Right atrium auricular region (tissue), 2 donors: ENCODE data around the gene ERMARD. TPM values are rescaled to one million over a fixed set of nuclear protein-coding genes. Genes with fewer than 3 reads are reported as not detected.
A peak's percentile ranks its signal among the peaks of the same experiment; 100 is the strongest.

Experiments
- DNase-seq: peaks from one replicate; pipeline ENCODE4 v3.0.0-alpha.2; 2019; ENCODE audit warnings: low spot score
- H3K27ac ChIP-seq, 2 donors: fragments of 200-600 bp; sonication (generic); 1 replicate in 1 of 2; 2 replicates in 1 of 2; pipeline ENCODE4 v1.5.1; 2016 to 2019
- H3K27me3 ChIP-seq, 2 donors: fragments of 200-600 bp; sonication (generic); one replicate each; pipeline versions ENCODE4 v1.5.1 to v1.6.0; 2017 to 2019
- H3K36me3 ChIP-seq: fragments of 200-600 bp; sonication (generic); one replicate; pipeline ENCODE4 v1.5.1; 2016
- H3K4me1 ChIP-seq, 2 donors: fragments of 200-600 bp; sonication (generic); one replicate each; pipeline versions ENCODE4 v1.5.1 to v1.6.0; 2017 to 2019
- H3K4me3 ChIP-seq, 2 donors: fragments of 200-600 bp; sonication (generic); 1 replicate in 1 of 2; 2 replicates in 1 of 2; pipeline ENCODE4 v1.5.1; 2017 to 2019; ENCODE audit warnings: mild to moderate bottlenecking in 1 of 2, moderate library complexity in 1 of 2
- H3K9me3 ChIP-seq, 2 donors: fragments of 200-600 bp; sonication (generic); one replicate each; pipeline ENCODE4 v1.5.1; 2019
- CTCF ChIP-seq, 2 donors: fragments of 200-600 bp; sonication (generic); IDR thresholded peaks; one replicate each; pipeline ENCODE4 v1.5.1; 2019; ENCODE audit warnings: antibody characterized with exemption in 2 of 2
- total RNA-seq, 2 donors: library from RNA; depleted of rRNA; stranded (reverse); fragments of >200 nt; gene quantifications; one replicate each; pipeline ENCODE4 v1.1.0, GENCODE V29; 2016

Gene ERMARD
- total RNA-seq, 2 donors from 2014 or later: 8.6 to 11.2 TPM

GRCh38 chr6:169813969-169814368 lies 62.5 kb downstream of the ERMARD start:
- DNase-seq: no peak
- Histone ChIP-seq H3K9me3 (peaks cover 0 to 15% of the 10 kb centered on the region in 2 donors), H3K4me1 (no peaks in the 10 kb centered on the region), H3K27ac (no peak overlapping the region), H3K4me3 (no peak overlapping the region), H3K27me3 (no peaks in the 10 kb centered on the region), H3K36me3 (no peaks in the 10 kb centered on the region)
- no peak for TF ChIP-seq CTCF (IDR thresholded peaks at IDR 0.05)

GRCh38 chr6:169816054-169816453 lies 64.6 kb downstream of the ERMARD start:
- no peaks in the 10 kb centered on the region for H3K4me1 ChIP-seq
- no peak overlapping the region for H3K4me3 ChIP-seq
- no peaks in the 10 kb centered on the region for H3K27me3 ChIP-seq
- no peak for TF ChIP-seq CTCF (IDR thresholded peaks at IDR 0.05)
- H3K9me3 ChIP-seq: peaks cover 0 to 15% of the 10 kb centered on the region in 2 donors
- no peak for DNase-seq
- no peaks in the 10 kb centered on the region for H3K36me3 ChIP-seq
- no peak overlapping the region for H3K27ac ChIP-seq

- Histone ChIP-seq H3K27me3 (no peaks in the 10 kb centered on the region), H3K9me3 (peaks cover 0 to 15% of the 10 kb centered on the region in 2 donors), H3K36me3 (no peaks in the 10 kb centered on the region), H3K4me1 (no peaks in the 10 kb centered on the region), H3K27ac (no peak overlapping the region), H3K4me3 (no peak overlapping the region)
- no peak for DNase-seq
- no peak for TF ChIP-seq CTCF (IDR thresholded peaks at IDR 0.05)
Observed at GRCh38 chr6:169816975-169817374, 65.6 kb downstream of the ERMARD start.

GRCh38 chr6:169820358-169820757 lies 68.9 kb downstream of the ERMARD start:
- H3K4me3 ChIP-seq: no peak overlapping the region
- no peak for DNase-seq

GRCh38 chr6:169824021-169824420 lies 72.6 kb downstream of the ERMARD start:
- Histone ChIP-seq H3K27me3 (no peaks in the 10 kb centered on the region), H3K4me1 (no peaks in the 10 kb centered on the region), H3K4me3 (no peak overlapping the region), H3K27ac (no peak overlapping the region), H3K9me3 (no peaks in the 10 kb centered on the region), H3K36me3 (no peaks in the 10 kb centered on the region)
- peak; percentile 9 for DNase-seq
- no peak for TF ChIP-seq CTCF (IDR thresholded peaks at IDR 0.05)

More at GRCh38 chr6:169820358-169820757, 68.9 kb downstream of the ERMARD start:
- Histone ChIP-seq H3K27me3 (no peaks in the 10 kb centered on the region), H3K9me3 (peaks cover 0 to 15% of the 10 kb centered on the region in 2 donors), H3K4me1 (no peaks in the 10 kb centered on the region), H3K36me3 (no peaks in the 10 kb centered on the region), H3K27ac (no peak overlapping the region)
- no peak for TF ChIP-seq CTCF (IDR thresholded peaks at IDR 0.05)

- Histone ChIP-seq H3K4me3 (no peak overlapping the region), H3K27me3 (no peaks in the 10 kb centered on the region), H3K27ac (no peak overlapping the region), H3K36me3 (no peaks in the 10 kb centered on the region), H3K9me3 (no peaks in the 10 kb centered on the region), H3K4me1 (no peaks in the 10 kb centered on the region)
- no peak for TF ChIP-seq CTCF (IDR thresholded peaks at IDR 0.05)
- peak; percentile 11 for DNase-seq
Observed at GRCh38 chr6:169824848-169825557, 73.6 kb downstream of the ERMARD start.
